Transverse colon (tissue), 4 donors: ENCODE data around the gene PAPPA. TPM values are rescaled to one million over a fixed set of nuclear protein-coding genes. Genes with fewer than 3 reads are reported as not detected.

Experiments
- DNase-seq: peaks from one replicate; pipeline ENCODE4 v3.0.0-alpha.2; 2019
- H3K27ac ChIP-seq, 4 donors: fragments of 200-600 bp; sonication (generic); 2 replicates each; pipeline ENCODE4 v1.5.1; 2016 to 2018; ENCODE audit warnings: inconsistent platforms in 4 of 4
- H3K27me3 ChIP-seq: fragments of 200-600 bp; sonication (generic); 2 replicates; pipeline ENCODE4 v1.5.1; 2017; ENCODE audit warnings: inconsistent platforms
- H3K36me3 ChIP-seq, 4 donors: fragments of 200-600 bp; sonication (generic); 2 replicates each; pipeline ENCODE4 v1.5.1; 2017 to 2019; ENCODE audit warnings: inconsistent platforms in 4 of 4
- H3K4me1 ChIP-seq, 4 donors: fragments of 200-600 bp; sonication (generic); 2 replicates each; pipeline ENCODE4 v1.5.1; 2017 to 2020; ENCODE audit warnings: inconsistent platforms in 4 of 4
- H3K4me3 ChIP-seq, 4 donors: fragments of 200-600 bp; sonication (generic); 1 replicate in 1 of 4; 2 replicates in 3 of 4; pipeline versions ENCODE4 v1.5.1 to v1.6.1; 2017 to 2019; ENCODE audit warnings: inconsistent platforms in 4 of 4
- H3K9me3 ChIP-seq, 2 donors: fragments of 200-600 bp; sonication (generic); 2 replicates each; pipeline ENCODE4 v1.5.1; 2017 to 2019; ENCODE audit warnings: inconsistent platforms in 2 of 2
- CTCF ChIP-seq, 5 experiments: fragments of 200-600 bp in 3 of 5; fragments of 450-650 bp in 2 of 5; sonication (generic) in 3 of 5; IDR thresholded peaks; 1 replicate in 2 of 5; 2 replicates in 3 of 5; pipeline ENCODE4 v1.5.1; 2016 to 2017; ENCODE audit warnings: antibody characterized with exemption in 5 of 5, inconsistent platforms in 3 of 5, mild to moderate bottlenecking in 2 of 5, moderate library complexity in 1 of 5
- EP300 ChIP-seq: sonication (generic); formaldehyde crosslinking; IDR thresholded peaks from one replicate; pipeline ENCODE4 v1.6.1; 2017; ENCODE audit warnings: antibody characterized with exemption, low read depth
- POLR2A ChIP-seq: fragments of 450-650 bp; IDR thresholded peaks from one replicate; pipeline ENCODE4 v1.6.1; 2016; ENCODE audit warnings: antibody characterized with exemption, mild to moderate bottlenecking, moderate library complexity
- POLR2AphosphoS5 ChIP-seq, 3 donors: sonication (generic); formaldehyde crosslinking; IDR thresholded peaks; one replicate each; pipeline ENCODE4 v1.6.1; 2016; ENCODE audit warnings: antibody characterized with exemption in 3 of 3
- WGBS, 2 donors: methylation state at CpG; one replicate each; pipeline ENCODE4 v1.1.5; 2018; ENCODE audit warnings: low coverage in 1 of 2; 5-methylcytosine and 5-hydroxymethylcytosine counted together
- in situ Hi-C, 4 donors: fragments of 200-750 bp; cut with MboI; loops; one replicate each; pipeline versions ENCODE4 v1.15.0 to v1.15.1; 2017; ENCODE audit warnings: low sequenced_read_pairs in 3 of 4, low pct_ligation_motif_present in 1 of 4, low pct_unique_long_range_greater_than_20kb in 1 of 4
- intact Hi-C: fragments of 100-400 bp; cut with DNase I; formaldehyde crosslinking; loops from one replicate; pipeline ENCODE4 v1.15.1; 2023; ENCODE audit warnings: low total_unique reads
- total RNA-seq, 4 donors: library from RNA; depleted of rRNA; stranded (reverse); fragments of >200 nt; gene quantifications; one replicate each; pipeline ENCODE4 v1.1.0, GENCODE V29; 2016

PAPPA gene
- total RNA-seq, 4 donors from 2014 or later, result 0.37 to 4.4 (median 1.4) TPM

- no peak for DNase-seq
- WGBS, 2 donors, result 45 to 92% methylated on average over 2 to 3 of the region's 3 CpGs
- in situ Hi-C loops (no loop called here), intact Hi-C loops (no loop called here)
- Histone ChIP-seq H3K9me3 (no peaks in the 10 kb centered on the region), H3K27ac (no peak overlapping the region), H3K4me1 (no peaks in the 10 kb centered on the region), H3K4me3 (no peak overlapping the region), H3K27me3 (no peaks in the 10 kb centered on the region), H3K36me3 (no peaks in the 10 kb centered on the region)
- TF ChIP-seq POLR2A, result no peak
- no peak for TF ChIP-seq POLR2AphosphoS5 (IDR thresholded peaks at IDR 0.05)
- no peak for TF ChIP-seq CTCF (IDR thresholded peaks at IDR 0.05)
- no peak for TF ChIP-seq EP300
Measured at GRCh38 chr9:116233160-116233530, 79.6 kb downstream of the PAPPA start.

GRCh38 chr9:116234081-116234480 is 80.5 kb downstream of the PAPPA start:
- no peaks in the 10 kb centered on the region for H3K36me3 ChIP-seq
- in situ Hi-C loops, result no loop called here
- no peak for TF ChIP-seq POLR2AphosphoS5 (IDR thresholded peaks at IDR 0.05)
- no peak for TF ChIP-seq CTCF (IDR thresholded peaks at IDR 0.05)
- TF ChIP-seq POLR2A, result no peak
- no peak for TF ChIP-seq EP300
- no peak overlapping the region for H3K27ac ChIP-seq
- H3K9me3 ChIP-seq, result no peaks in the 10 kb centered on the region
- no peak overlapping the region for H3K4me3 ChIP-seq
- 47 to 67% methylated on average over 3 to 4 of the region's 4 CpGs for WGBS, 2 donors
- no peaks in the 10 kb centered on the region for H3K4me1 ChIP-seq
- no peaks in the 10 kb centered on the region for H3K27me3 ChIP-seq
- intact Hi-C loops, result no loop called here
- no peak for DNase-seq

GRCh38 chr9:116236979-116237378 is 83.4 kb downstream of the PAPPA start:
- DNase-seq, result no peak
- no peaks in the 10 kb centered on the region for H3K27me3 ChIP-seq
- TF ChIP-seq POLR2AphosphoS5 (IDR thresholded peaks at IDR 0.05) (no peak), POLR2A (no peak), CTCF (IDR thresholded peaks at IDR 0.05) (no peak), EP300 (no peak)
- H3K4me1 ChIP-seq, result no peaks in the 10 kb centered on the region
- no peaks in the 10 kb centered on the region for H3K9me3 ChIP-seq
- in situ Hi-C loops, result no loop called here
- intact Hi-C loops, result no loop called here
- H3K36me3 ChIP-seq, result no peaks in the 10 kb centered on the region
- no peak overlapping the region for H3K4me3 ChIP-seq
- H3K27ac ChIP-seq, result no peak overlapping the region

- TF ChIP-seq POLR2AphosphoS5 (IDR thresholded peaks at IDR 0.05) (no peak), CTCF (IDR thresholded peaks at IDR 0.05) (no peak), POLR2A (no peak), EP300 (no peak)
- in situ Hi-C loops (no loop called here), intact Hi-C loops (no loop called here)
- no peaks in the 10 kb centered on the region for H3K27me3 ChIP-seq
- no peaks in the 10 kb centered on the region for H3K9me3 ChIP-seq
- H3K36me3 ChIP-seq, result no peaks in the 10 kb centered on the region
- H3K4me1 ChIP-seq, result no peaks in the 10 kb centered on the region
- H3K27ac ChIP-seq, result no peak overlapping the region
- no peak for DNase-seq
- WGBS, 2 donors, result 83 to 86% methylated on average over 4 of the region's 4 CpGs
- no peak overlapping the region for H3K4me3 ChIP-seq
Measured at GRCh38 chr9:116237456-116237855, 83.9 kb downstream of the PAPPA start.
